Large intestine (tissue), 3 donors: ENCODE results near the gene CAPN5. TPM values are rescaled to one million over a fixed set of nuclear protein-coding genes. Genes with fewer than 3 reads are reported as not detected.

Experiments
- DNase-seq, 2 donors: peaks; one replicate each; pipeline versions ENCODE4 v3.0.0 to v3.0.0-alpha.2; 2013
- H3K27ac ChIP-seq: one replicate; pipeline ENCODE4 v1.5.1; 2013; ENCODE audit warnings: low read length
- H3K27me3 ChIP-seq: 2 replicates; pipeline ENCODE4 v1.6.1; 2013; ENCODE audit warnings: low read length; ENCODE audit not compliant: control insufficient read depth, insufficient read depth
- H3K36me3 ChIP-seq: 2 replicates; pipeline ENCODE4 v1.6.1; 2013; ENCODE audit warnings: low read length; ENCODE audit not compliant: control insufficient read depth, insufficient read depth
- H3K4me1 ChIP-seq: one replicate; pipeline ENCODE4 v1.6.1; 2013; ENCODE audit warnings: low read length; ENCODE audit not compliant: control insufficient read depth, insufficient read depth
- H3K4me3 ChIP-seq: one replicate; pipeline ENCODE4 v1.5.1; 2013; ENCODE audit warnings: low read length
- H3K9me3 ChIP-seq: one replicate; pipeline ENCODE4 v1.6.1; 2013; ENCODE audit warnings: mild to moderate bottlenecking, low read depth, low read length, moderate library complexity; ENCODE audit not compliant: control insufficient read depth
- WGBS: methylation state at CpG from one replicate; pipeline ENCODE4 v1.1.5; 2013; ENCODE audit warnings: low lambda C conversion rate; ENCODE audit not compliant: insufficient coverage; 5-methylcytosine and 5-hydroxymethylcytosine counted together
- polyA plus RNA-seq: library from polyadenylated mRNA; unstranded; fragments of 120-200 nt; gene quantifications from one replicate; pipeline ENCODE4 v1.2.1, GENCODE V29; 2013

The CAPN5 gene
- polyA plus RNA-seq, 1 donor: 40.2 TPM

DNA sequence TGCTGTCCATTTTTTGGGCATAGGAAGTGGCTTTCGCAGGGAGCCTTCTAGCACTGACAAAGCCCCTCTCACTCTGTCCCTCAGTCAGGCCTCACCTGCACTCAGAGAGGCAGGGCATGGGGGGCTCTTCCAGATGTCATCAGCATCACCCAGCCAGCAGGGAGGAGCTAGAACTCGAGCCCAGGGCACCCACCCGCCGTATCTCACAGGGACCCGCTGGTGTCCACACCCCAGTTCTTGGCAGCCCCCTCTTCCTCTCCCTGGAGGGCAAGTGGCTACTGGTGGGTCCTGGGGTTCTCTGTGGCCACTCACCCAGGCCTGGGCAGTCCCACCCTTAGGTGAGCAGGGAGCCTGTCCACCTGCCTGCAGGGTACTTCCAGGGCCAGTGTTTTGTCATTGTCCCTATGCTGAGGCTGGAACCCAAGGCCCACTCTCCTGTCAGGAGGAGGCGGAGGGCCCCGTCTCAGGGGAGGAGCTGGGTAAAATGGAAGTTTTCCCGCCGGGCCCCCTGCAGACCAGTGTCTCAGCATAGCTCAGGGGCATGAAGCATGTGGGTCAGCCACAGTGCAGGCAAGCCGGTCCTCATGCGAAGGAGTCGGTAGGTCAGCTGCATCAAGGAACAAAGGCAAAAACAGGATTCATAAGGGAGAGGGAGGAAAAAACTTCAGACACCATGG lies 83.1 kb downstream of the CAPN5 start:
- Histone ChIP-seq H3K4me3 (no peak overlapping the region), H3K4me1 (peaks cover 50% of the 10 kb centered on the region), H3K27ac (no peak overlapping the region), H3K27me3 (no peaks in the 10 kb centered on the region), H3K9me3 (no peaks in the 10 kb centered on the region), H3K36me3 (peaks cover 17% of the 10 kb centered on the region)
- no CpG with 5 or more reads among the region's 12 CpGs for WGBS
- DNase-seq: no peak

DNA sequence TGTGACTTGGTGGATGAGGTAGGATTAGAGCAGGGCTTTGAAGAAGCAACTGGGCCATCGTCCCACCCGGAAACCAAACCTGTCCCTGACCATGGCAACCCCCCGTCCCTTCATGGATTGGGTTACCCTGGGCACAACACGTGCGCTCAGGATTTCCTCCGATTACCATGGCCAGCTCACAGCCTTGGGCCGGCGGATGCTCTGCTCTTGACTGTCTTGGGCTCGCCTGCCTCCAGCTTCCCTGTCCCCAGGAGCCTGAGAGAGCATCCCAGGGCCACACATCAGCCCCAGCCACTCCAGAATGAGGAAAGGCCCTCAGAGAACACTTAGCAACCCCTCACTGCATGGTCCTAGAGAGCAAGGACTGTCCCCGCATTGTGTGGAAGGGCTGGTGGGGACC lies 84.1 kb downstream of the CAPN5 start:
- no peak for DNase-seq
- no peak overlapping the region for H3K27ac ChIP-seq
- peaks cover 40% of the 10 kb centered on the region for H3K4me1 ChIP-seq
- H3K9me3 ChIP-seq: no peaks in the 10 kb centered on the region
- no peak overlapping the region for H3K4me3 ChIP-seq
- H3K36me3 ChIP-seq: peaks cover 20% of the 10 kb centered on the region
- no peaks in the 10 kb centered on the region for H3K27me3 ChIP-seq
- no CpG with 5 or more reads among the region's 10 CpGs for WGBS

GRCh38 chr11:77151804-77152509 lies 85.2 kb downstream of the CAPN5 start:
- no peaks in the 10 kb centered on the region for H3K9me3 ChIP-seq
- H3K36me3 ChIP-seq: peaks cover 32% of the 10 kb centered on the region
- DNase-seq: no peak

DNA sequence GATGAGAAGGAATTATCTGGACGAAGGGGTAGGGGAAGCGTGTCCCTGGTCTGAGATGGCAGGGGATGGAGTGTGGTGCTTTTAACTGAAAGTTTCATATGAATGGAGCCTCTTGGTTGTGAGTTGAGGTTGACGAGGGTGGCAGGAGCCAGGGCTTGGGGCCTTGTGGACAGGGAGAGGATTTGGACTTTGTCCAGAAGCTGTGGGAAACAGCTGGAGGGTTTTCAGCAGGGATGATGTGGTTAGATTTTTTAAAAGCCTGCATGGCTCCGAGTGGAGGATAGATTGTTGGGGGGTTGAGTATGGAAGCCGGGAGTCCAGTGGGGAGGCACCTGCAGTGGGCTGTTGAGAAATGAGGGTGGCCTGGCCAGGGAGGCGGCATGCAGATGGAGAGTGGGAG lies 86.1 kb downstream of the CAPN5 start:
- no peaks in the 10 kb centered on the region for H3K27me3 ChIP-seq
- H3K36me3 ChIP-seq: peaks cover 41% of the 10 kb centered on the region
- WGBS: 100% methylated on average over 1 of the region's 6 CpGs
- H3K4me3 ChIP-seq: no peak overlapping the region
- no peaks in the 10 kb centered on the region for H3K9me3 ChIP-seq
- peaks cover 23% of the 10 kb centered on the region for H3K4me1 ChIP-seq
- H3K27ac ChIP-seq: no peak overlapping the region
- no peak for DNase-seq

More at GRCh38 chr11:77151804-77152509, 85.2 kb downstream of the CAPN5 start:
- WGBS: no CpG with 5 or more reads among the region's 11 CpGs
- H3K27me3 ChIP-seq: no peaks in the 10 kb centered on the region
- H3K4me3 ChIP-seq: no peak overlapping the region
- no peak overlapping the region for H3K27ac ChIP-seq
- H3K4me1 ChIP-seq: peaks cover 31% of the 10 kb centered on the region

DNA sequence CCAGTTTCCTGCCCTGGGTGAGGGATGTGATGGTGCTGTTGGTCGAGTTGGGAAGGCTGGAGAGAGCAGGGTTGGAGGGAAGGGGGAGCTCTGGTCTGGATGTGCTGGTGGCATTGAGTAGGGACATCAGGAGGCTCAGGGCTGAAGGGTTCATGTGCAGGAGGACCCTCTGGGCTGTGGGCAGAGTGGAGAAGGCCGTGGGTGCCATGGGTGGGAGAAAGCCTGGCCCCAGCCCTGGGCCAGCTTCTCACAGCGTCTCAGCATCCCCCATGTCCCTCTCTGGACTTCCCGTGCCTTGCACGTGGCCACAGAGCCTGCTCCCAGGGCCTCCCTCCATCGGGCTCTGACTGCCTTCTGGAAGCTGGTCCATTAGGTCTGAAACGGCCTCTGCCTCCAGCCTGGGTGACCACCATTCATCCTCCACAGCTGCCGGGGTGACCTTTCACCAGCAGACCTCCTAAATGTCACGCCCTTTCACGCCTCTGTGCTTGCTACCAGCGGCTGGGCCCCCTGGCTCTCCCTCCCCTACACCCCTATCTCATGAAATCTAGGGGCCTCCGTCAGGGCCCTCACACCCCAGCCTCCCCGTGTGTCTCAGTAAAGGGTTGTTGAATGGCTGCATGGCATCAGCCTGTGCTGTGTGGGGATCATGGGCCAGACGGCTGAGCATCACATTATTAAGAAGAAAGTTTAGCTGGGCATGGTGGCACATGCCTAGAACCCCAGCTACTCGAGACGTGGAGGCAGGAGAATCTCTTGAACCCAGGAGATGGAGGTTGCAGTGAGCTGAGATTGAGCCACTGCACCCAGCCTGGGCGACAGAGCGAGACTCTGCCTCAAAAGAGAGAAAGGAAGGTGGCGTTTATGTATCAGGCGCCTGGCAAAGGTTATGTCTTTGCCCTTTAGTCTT lies 86.8 kb downstream of the CAPN5 start:
- DNase-seq: no peak
- Histone ChIP-seq H3K4me3 (no peak overlapping the region), H3K4me1 (peaks cover 18% of the 10 kb centered on the region), H3K27me3 (no peaks in the 10 kb centered on the region), H3K9me3 (no peaks in the 10 kb centered on the region), H3K27ac (no peak overlapping the region), H3K36me3 (peaks cover 41% of the 10 kb centered on the region)
- no CpG with 5 or more reads among the region's 20 CpGs for WGBS

DNA sequence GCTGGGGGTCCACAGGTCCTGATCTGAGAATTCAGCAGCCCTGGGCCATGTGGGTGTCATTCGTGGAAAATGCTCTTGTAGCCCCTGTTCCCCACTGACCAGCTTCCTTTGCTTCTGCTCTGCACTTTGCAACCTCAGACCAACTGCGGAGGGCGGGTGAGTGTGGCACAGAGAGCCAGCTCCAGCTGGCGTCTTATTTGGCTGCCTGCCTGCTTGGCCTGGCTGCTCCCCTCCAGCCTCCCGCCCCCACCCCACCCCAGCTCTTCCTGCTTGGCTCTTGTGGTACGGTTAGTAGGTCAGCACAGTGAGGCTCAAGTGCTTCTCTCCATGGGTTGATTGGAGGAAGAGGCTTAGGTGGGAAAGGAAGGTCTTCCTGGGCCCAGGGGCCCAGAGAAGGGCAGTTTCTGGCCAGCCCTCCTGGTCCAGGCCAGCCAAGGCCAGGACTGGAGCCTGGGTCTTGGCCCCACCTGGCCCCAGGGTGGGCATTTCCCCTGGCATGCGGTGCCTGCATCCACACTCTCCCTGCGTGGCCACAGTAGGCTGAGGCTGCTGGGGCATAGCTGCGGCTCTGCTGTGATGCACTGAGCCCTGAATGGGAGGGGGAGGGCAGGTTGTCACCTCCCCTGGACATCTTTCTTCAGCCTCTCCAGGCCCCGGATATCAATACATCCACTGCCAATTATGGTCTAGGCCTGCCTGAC lies 87.8 kb downstream of the CAPN5 start:
- WGBS: no CpG with 5 or more reads among the region's 10 CpGs

DNA sequence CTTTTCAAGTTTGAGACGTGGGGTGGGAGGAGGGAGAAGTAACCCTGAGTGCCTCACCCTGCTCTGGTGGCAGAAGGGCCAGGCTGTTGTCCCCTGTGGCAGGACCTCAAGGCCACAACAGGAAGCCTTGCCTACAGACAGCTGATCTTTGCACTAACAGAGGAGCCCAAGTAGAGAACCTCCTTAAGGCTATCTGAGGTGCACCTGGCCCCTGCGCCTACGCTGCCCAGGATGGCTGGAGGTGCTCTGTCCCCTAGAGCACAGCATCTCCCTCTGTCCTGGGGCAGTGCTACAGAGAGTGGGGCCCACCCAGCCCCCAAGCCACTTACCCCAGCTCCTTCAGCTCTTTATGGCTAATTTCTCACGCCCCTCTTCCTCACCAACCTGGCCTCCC lies 88.3 kb downstream of the CAPN5 start:
- Histone ChIP-seq H3K4me3 (no peak overlapping the region), H3K9me3 (no peaks in the 10 kb centered on the region), H3K4me1 (peaks cover 8% of the 10 kb centered on the region), H3K27me3 (no peaks in the 10 kb centered on the region), H3K27ac (no peak overlapping the region), H3K36me3 (peaks cover 48% of the 10 kb centered on the region)
- no CpG with 5 or more reads among the region's 4 CpGs for WGBS
- DNase-seq: no peak

More for the DNA sequence above, 87.8 kb downstream of the CAPN5 start:
- no peaks in the 10 kb centered on the region for H3K9me3 ChIP-seq
- peaks cover 9% of the 10 kb centered on the region for H3K4me1 ChIP-seq
- no peak overlapping the region for H3K27ac ChIP-seq
- peaks cover 50% of the 10 kb centered on the region for H3K36me3 ChIP-seq
- DNase-seq: no peak
- no peak overlapping the region for H3K4me3 ChIP-seq
- no peaks in the 10 kb centered on the region for H3K27me3 ChIP-seq

DNA sequence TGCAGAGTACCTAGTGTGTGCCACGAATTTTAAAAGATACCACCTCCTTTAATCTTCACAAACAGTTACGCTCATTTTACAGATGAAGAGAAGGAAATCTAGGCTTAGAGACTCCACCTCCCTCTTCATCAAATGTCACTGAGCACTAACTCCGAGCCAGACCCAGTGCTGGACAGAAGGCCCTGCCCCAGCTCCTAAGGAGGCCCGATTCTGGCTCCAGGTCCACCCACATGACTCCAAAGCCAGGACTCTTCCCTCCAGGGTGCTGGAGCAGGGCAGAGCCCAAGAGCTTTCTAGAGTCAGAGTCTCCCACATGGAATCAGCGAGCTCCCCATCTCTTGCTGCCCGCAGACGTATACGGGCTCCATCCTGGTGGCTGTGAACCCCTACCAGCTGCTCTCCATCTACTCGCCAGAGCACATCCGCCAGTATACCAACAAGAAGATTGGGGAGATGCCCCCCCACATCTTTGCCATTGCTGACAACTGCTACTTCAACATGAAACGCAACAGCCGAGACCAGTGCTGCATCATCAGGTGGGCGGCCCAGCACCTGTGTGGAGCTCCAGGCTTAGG lies 88.9 kb downstream of the CAPN5 start:
- Histone ChIP-seq H3K27me3 (no peaks in the 10 kb centered on the region), H3K36me3 (peaks cover 50% of the 10 kb centered on the region)
- WGBS: no CpG with 5 or more reads among the region's 13 CpGs

DNA sequence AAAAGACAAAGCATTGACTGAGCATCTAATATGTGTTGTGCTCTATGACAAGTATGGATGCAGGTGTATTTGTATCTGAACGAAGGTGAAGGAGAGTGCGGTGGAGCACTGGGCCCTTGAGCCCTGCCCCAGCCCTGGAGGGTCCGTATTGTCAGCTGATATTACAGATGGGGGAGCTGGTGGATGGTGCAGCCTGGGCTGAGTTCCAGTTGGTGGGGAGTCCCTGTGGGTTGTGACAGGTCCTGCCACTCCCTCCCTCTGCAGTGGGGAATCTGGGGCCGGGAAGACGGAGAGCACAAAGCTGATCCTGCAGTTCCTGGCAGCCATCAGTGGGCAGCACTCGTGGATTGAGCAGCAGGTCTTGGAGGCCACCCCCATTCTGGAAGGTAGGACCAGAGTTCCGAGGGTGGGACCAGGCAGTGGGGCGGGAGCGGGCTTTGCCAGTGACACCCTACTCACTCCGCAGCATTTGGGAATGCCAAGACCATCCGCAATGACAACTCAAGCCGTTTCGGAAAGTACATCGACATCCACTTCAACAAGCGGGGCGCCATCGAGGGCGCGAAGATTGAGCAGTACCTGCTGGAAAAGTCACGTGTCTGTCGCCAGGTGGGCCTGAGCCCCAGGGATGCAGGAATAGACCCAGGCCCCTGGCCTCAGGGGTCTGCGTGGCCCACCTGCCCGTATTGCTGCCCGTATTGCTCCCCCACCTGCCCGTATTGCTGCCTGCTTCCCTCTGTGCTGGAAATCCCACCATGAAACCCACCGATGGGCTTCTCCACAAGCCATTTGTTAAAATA lies 89.8 kb downstream of the CAPN5 start:
- Histone ChIP-seq H3K4me3 (no peak overlapping the region), H3K9me3 (no peaks in the 10 kb centered on the region), H3K36me3 (peaks cover 49% of the 10 kb centered on the region), H3K4me1 (peaks cover 8% of the 10 kb centered on the region), H3K27ac (no peak overlapping the region), H3K27me3 (no peaks in the 10 kb centered on the region)
- 88% methylated on average over 1 of the region's 26 CpGs for WGBS
- DNase-seq: no peak

More for the DNA sequence above, 88.9 kb downstream of the CAPN5 start:
- no peaks in the 10 kb centered on the region for H3K9me3 ChIP-seq
- no peak overlapping the region for H3K4me3 ChIP-seq
- peaks cover 8% of the 10 kb centered on the region for H3K4me1 ChIP-seq
- DNase-seq: no peak
- H3K27ac ChIP-seq: no peak overlapping the region
